B cell (primary cell): ENCODE data around the gene SEMA4C. TPM values are rescaled to one million over a fixed set of nuclear protein-coding genes. Genes with fewer than 3 reads are reported as not detected.

Experiments used
- ATAC-seq: fragments of 200-7000 bp; cut with Tn5 transposase; one replicate; pipeline ENCODE4 v1.10.0; 2021; ENCODE audit warnings: low read depth, mild to moderate bottlenecking, moderate number of reproducible peaks, moderate library complexity
- CTCF ChIA-PET: fragments of 350-600 bp; sonication (Branson Sonifier 250); formaldehyde crosslinking; loops from one replicate; lab custom pipeline; 2021; ENCODE audit warnings: antibody characterized with exemption, inconsistent platforms; lab: Charles Lee
- POLR2A ChIA-PET: fragments of 350-600 bp; sonication (Branson Sonifier 250); formaldehyde crosslinking; loops from one replicate; lab custom pipeline; 2021; ENCODE audit warnings: antibody characterized with exemption; lab: Charles Lee
- DNase-seq: peaks from one replicate; pipeline ENCODE4 v3.0.0; 2013
- H2AFZ ChIP-seq: 2 replicates; pipeline ENCODE4 v1.6.1; 2012; ENCODE audit warnings: mild to moderate bottlenecking, low read depth, low read length; ENCODE audit not compliant: insufficient read depth, poor library complexity, severe bottlenecking
- H3K27ac ChIP-seq, 2 donors: 1 replicate in 1 of 2; 2 replicates in 1 of 2; pipeline ENCODE4 v1.5.1; 2012 to 2013; ENCODE audit warnings: low read length in 2 of 2, mild to moderate bottlenecking in 2 of 2, moderate library complexity in 1 of 2
- H3K27me3 ChIP-seq, 4 experiments: fragments of 200-600 bp in 1 of 4; sonication (generic) in 1 of 4; replicated peaks in 1 of 4; 1 replicate in 2 of 4; 2 replicates in 2 of 4; pipeline versions ENCODE4 v1.6.1 to v1.7.0; 2013 to 2016; ENCODE audit warnings: low read length in 3 of 4, mild to moderate bottlenecking in 2 of 4, mixed read lengths in 1 of 4, moderate library complexity in 1 of 4; ENCODE audit not compliant: insufficient read depth in 4 of 4, control insufficient read depth in 3 of 4; ENCODE audit errors: control extremely low read depth in 1 of 4
- H3K36me3 ChIP-seq, 2 experiments: replicated peaks in 1 of 2; 1 replicate in 1 of 2; 2 replicates in 1 of 2; pipeline versions ENCODE4 v1.6.1 to v1.7.1; 2013; ENCODE audit warnings: low read length in 1 of 2; ENCODE audit not compliant: insufficient read depth in 2 of 2, control insufficient read depth in 1 of 2; ENCODE audit errors: control extremely low read depth in 1 of 2, extremely low read depth in 1 of 2
- H3K4me1 ChIP-seq, 2 donors: fragments of 200-600 bp in 1 of 2; sonication (generic) in 1 of 2; 1 replicate in 1 of 2; 2 replicates in 1 of 2; pipeline versions ENCODE4 v1.5.1 to v1.6.1; 2013 to 2017; ENCODE audit warnings: low read length in 2 of 2; ENCODE audit not compliant: control insufficient read depth in 2 of 2, insufficient read depth in 2 of 2
- H3K4me2 ChIP-seq: replicated peaks from 2 replicates; pipeline ENCODE3; 2012; ENCODE audit warnings: mild to moderate bottlenecking, low read depth, low read length; ENCODE audit not compliant: poor library complexity, severe bottlenecking
- H3K4me3 ChIP-seq, 5 experiments: fragments of 200-600 bp in 1 of 5; sonication (generic) in 1 of 5; 1 replicate in 3 of 5; 2 replicates in 2 of 5; pipeline versions ENCODE4 v1.5.1 to v1.7.0; 2011 to 2016; ENCODE audit warnings: low read length in 4 of 5, mild to moderate bottlenecking in 4 of 5, low read depth in 2 of 5, control low read depth in 1 of 5, moderate library complexity in 1 of 5; ENCODE audit not compliant: insufficient read depth in 1 of 5; ENCODE audit errors: control extremely low read depth in 1 of 5, extremely low read depth in 1 of 5
- H3K79me2 ChIP-seq: fragments of 200-600 bp; sonication (generic); one replicate; pipeline ENCODE4 v1.6.0; 2016; ENCODE audit warnings: low read length; ENCODE audit not compliant: control insufficient read depth, insufficient read depth
- H3K9ac ChIP-seq: fragments of 200-600 bp; sonication (generic); 2 replicates; pipeline ENCODE4 v1.6.1; 2017; ENCODE audit warnings: mild to moderate bottlenecking, low read length, moderate library complexity
- H3K9me3 ChIP-seq, 3 donors: one replicate each; pipeline versions ENCODE4 v1.6.1 to v1.7.1; 2013; ENCODE audit warnings: low read length in 2 of 3; ENCODE audit not compliant: control insufficient read depth in 2 of 3, insufficient read depth in 1 of 3; ENCODE audit errors: control extremely low read depth in 1 of 3
- H4K20me1 ChIP-seq: 2 replicates; pipeline ENCODE4 v1.6.0; 2012; ENCODE audit warnings: mild to moderate bottlenecking, low read length; ENCODE audit not compliant: insufficient read depth, control insufficient read depth, poor library complexity, severe bottlenecking
- H3K27ac Mint-ChIP-seq: one replicate; pipeline ENCODE4 v1.8.0; 2021; ENCODE audit warnings: mixed read lengths
- H3K27me3 Mint-ChIP-seq: one replicate; pipeline ENCODE4 v1.8.0; 2021; ENCODE audit warnings: mixed read lengths
- H3K4me1 Mint-ChIP-seq: one replicate; pipeline ENCODE4 v1.8.0; 2021; ENCODE audit warnings: mixed read lengths
- H3K4me3 Mint-ChIP-seq: one replicate; pipeline ENCODE4 v1.8.0; 2021; ENCODE audit warnings: mixed read lengths
- H3K9me3 Mint-ChIP-seq: one replicate; pipeline ENCODE4 v1.8.0; 2022; ENCODE audit warnings: mixed read lengths; ENCODE audit not compliant: insufficient read depth
- CTCF ChIP-seq: fragments of 200-600 bp; IDR thresholded peaks from one replicate; pipeline ENCODE4 v1.8.0; 2022; ENCODE audit warnings: antibody characterized with exemption, mild to moderate bottlenecking
- EZH2 ChIP-seq: IDR thresholded peaks from 2 replicates; pipeline ENCODE4 v1.6.1; 2012; ENCODE audit warnings: borderline replicate concordance, low read depth, mild to moderate bottlenecking, moderate library complexity, low read length; ENCODE audit not compliant: insufficient read depth, poor library complexity, severe bottlenecking
- WGBS: methylation state at CpG from one replicate; pipeline ENCODE4 v1.1.5; 2013; ENCODE audit warnings: missing lambda C conversion rate; ENCODE audit not compliant: insufficient coverage; 5-methylcytosine and 5-hydroxymethylcytosine counted together
- intact Hi-C: fragments of 100-400 bp; cut with micrococcal nuclease; formaldehyde crosslinking; loops from one replicate; pipeline ENCODE4 v1.10.0; 2022
- polyA plus RNA-seq: library from polyadenylated mRNA; depleted of rRNA; stranded (reverse); fragments of >200 nt; gene quantifications from 2 replicates; pipeline ENCODE4 v1.2.3, GENCODE V29; 2012
- total RNA-seq, 2 donors: library from RNA; stranded (reverse); fragments of 120-200 nt in 1 of 2; gene quantifications; 1 replicate in 1 of 2; 2 replicates in 1 of 2; pipeline versions ENCODE4 v1.2.3 to v1.2.4, GENCODE V29; 2013 to 2022

The SEMA4C gene
- total and polyA plus RNA-seq, 2 donors (not counting 1 experiment from before 2014, with no cell fraction given), result 0.28 to 0.94 TPM

GRCh38 chr2:96895032-96895745 lies 25.3 kb upstream of the SEMA4C start:
- ChIA-PET POLR2A (no interaction called here), CTCF (no interaction called here)
- H4K20me1 ChIP-seq, result no peaks in the 10 kb centered on the region
- no peak overlapping the region for H3K4me2 ChIP-seq
- H3K4me3 Mint-ChIP-seq, result no peak overlapping the region
- WGBS, result 87% methylated on average over 9 of the region's 10 CpGs
- H3K4me1 Mint-ChIP-seq, result peaks cover 4% of the 10 kb centered on the region
- H3K79me2 ChIP-seq, result no peaks in the 10 kb centered on the region
- no peak overlapping the region for H3K27ac Mint-ChIP-seq
- H3K27me3 ChIP-seq, result no peaks in the 10 kb centered on the region
- H3K27ac ChIP-seq, result no peak overlapping the region
- H3K4me1 ChIP-seq, result no peaks in the 10 kb centered on the region
- peaks cover 3% of the 10 kb centered on the region for H3K27me3 Mint-ChIP-seq
- TF ChIP-seq CTCF (no peak), EZH2 (no peak)
- no peak overlapping the region for H2AFZ ChIP-seq
- no peak overlapping the region for H3K9ac ChIP-seq
- H3K9me3 ChIP-seq, result no peaks in the 10 kb centered on the region
- no peaks in the 10 kb centered on the region for H3K9me3 Mint-ChIP-seq
- DNase-seq (no peak), ATAC-seq (no peak)
- H3K4me3 ChIP-seq, result no peak overlapping the region
- no peaks in the 10 kb centered on the region for H3K36me3 ChIP-seq
- intact Hi-C loops, result no loop called here

- Histone ChIP-seq H3K4me1 (no peaks in the 10 kb centered on the region), H3K4me3 (no peak overlapping the region), H3K27me3 (no peaks in the 10 kb centered on the region), H4K20me1 (no peaks in the 10 kb centered on the region), H3K4me2 (no peak overlapping the region), H3K36me3 (no peaks in the 10 kb centered on the region), H3K9ac (no peak overlapping the region), H3K27ac (no peak overlapping the region), H2AFZ (no peak overlapping the region), H3K9me3 (no peaks in the 10 kb centered on the region), H3K79me2 (no peaks in the 10 kb centered on the region)
- ChIA-PET CTCF (interaction anchor here (1.3 kb wide), 1 partner anchor 23 kb away, joined by 3 read pairs; no protein-coding TSS in a partner anchor), POLR2A (no interaction called here)
- no peaks in the 10 kb centered on the region for H3K9me3 Mint-ChIP-seq
- no peak overlapping the region for H3K4me3 Mint-ChIP-seq
- DNase-seq (no peak), ATAC-seq (no peak)
- 100% methylated on average over 1 of the region's 3 CpGs for WGBS
- no peak overlapping the region for H3K27ac Mint-ChIP-seq
- intact Hi-C loops, result no loop called here
- H3K27me3 Mint-ChIP-seq, result peaks cover 3% of the 10 kb centered on the region
- H3K4me1 Mint-ChIP-seq, result peaks cover 6% of the 10 kb centered on the region
- TF ChIP-seq CTCF, result no peak
- TF ChIP-seq EZH2, result no peak
These were observed 24.3 kb upstream of the SEMA4C start for GRCh38 chr2:96894151-96894531.
